GM08714 (cell line): ENCODE measurements around the gene ABCC3.

Experiments
- H3K4me3 ChIP-seq: fragments of 200-500 bp; sonication (Bioruptor generic); 2 replicates; pipeline ENCODE4 v1.5.1; 2014; ENCODE audit warnings: mild to moderate bottlenecking, low read length, inconsistent platforms
- ZNF274 ChIP-seq: IDR thresholded peaks from 2 replicates; pipeline ENCODE4 v1.6.1; 2012; ENCODE audit warnings: mild to moderate bottlenecking, low read depth, low read length

The ABCC3 gene

DNA sequence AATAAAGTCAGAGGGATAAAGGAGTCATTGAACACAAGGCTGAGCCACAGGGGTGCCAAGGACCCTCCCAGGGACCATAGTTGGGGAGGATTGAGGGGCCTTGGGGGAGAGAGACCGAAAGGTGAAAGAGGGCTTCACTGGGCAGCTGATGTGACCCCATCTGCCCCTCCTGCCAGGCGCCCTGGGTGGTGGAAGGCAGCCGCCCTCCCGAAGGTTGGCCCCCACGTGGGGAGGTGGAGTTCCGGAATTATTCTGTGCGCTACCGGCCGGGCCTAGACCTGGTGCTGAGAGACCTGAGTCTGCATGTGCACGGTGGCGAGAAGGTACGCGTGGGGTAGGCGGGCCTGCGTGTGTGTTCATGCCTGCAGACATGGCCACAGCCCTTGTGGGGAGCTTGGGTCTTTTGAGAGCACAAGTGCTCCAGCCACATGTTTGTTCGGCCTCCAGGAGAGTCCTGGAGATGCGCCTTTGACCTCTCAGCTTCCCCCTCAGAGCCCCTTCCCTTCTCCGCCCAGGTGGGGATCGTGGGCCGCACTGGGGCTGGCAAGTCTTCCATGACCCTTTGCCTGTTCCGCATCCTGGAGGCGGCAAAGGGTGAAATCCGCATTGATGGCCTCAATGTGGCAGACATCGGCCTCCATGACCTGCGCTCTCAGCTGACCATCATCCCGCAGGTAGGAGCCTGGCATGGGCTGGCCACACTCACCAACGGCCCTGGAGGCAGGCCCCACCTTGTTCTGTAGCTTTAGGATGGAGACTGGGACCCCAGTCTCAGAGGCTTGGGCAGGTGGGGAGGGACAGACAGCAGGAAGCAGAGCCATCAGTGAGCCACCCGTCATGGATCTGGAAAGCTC, 49.0 kb downstream of the ABCC3 start:
- no peak for TF ChIP-seq ZNF274
- no peak overlapping the region for H3K4me3 ChIP-seq

DNA sequence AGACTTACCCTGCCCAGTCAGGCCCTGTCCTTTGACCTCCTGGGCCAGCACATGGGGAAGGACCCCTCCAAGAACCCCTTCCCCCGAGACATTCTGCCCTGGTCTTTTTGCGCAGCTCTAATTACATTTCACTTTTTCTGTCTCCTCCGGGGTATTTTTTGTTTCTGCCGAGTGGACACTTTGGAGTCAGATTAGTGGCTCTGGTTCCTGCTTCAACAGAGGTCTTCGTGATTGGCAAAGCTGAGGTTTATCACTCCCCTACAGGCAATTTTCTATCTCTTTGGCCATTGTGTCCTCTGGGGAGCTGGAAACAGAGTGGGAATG, 49.6 kb downstream of the ABCC3 start:
- H3K4me3 ChIP-seq = no peak overlapping the region
- TF ChIP-seq ZNF274 = no peak

DNA sequence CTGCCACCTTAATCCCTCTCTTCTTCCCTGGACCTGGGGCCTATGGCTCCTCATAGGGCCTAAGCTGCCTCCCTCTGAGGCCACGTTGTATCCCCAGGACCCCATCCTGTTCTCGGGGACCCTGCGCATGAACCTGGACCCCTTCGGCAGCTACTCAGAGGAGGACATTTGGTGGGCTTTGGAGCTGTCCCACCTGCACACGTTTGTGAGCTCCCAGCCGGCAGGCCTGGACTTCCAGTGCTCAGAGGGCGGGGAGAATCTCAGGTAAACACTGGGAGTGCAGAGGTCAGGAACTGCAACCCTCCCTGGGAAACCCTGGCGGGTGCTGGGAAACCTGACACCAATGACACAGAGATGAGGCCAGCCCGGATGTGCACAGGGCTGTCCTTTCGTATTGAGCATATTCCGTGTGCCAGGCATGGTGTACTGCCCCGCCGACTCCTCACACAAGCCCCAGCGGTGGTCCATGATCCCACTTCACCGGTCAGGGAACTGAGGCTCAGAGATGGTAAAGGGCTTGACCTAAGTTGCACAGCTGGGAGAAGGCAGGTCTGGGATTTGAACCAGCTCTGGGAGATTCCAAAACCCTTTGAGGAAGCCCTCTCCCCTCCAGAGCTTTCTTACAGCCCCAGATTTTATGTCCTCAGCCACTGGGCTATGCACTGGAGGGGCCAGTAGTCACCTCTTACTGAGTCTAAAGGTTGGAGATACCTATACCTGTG, 50.1 kb downstream of the ABCC3 start:
- H3K4me3 ChIP-seq = no peak overlapping the region

DNA sequence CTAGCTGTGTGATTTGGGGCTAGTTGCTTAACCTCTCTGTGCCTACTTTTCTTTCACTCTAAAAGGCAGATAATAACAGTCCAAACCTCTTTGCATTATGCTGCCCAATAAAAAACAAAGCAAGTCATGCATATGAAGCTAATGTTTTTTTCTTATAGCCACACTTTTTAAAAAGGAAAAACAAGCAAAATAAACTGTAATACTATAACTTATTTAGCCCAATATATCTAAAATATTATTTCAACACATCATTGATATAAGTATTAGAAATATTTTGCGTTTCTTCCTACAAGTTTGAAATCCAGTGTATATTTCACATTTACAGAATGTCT, 50.6 kb downstream of the ABCC3 start:
- no peak overlapping the region for H3K4me3 ChIP-seq
- TF ChIP-seq ZNF274 = no peak

More for the DNA sequence above, 50.1 kb downstream of the ABCC3 start:
- no peak for TF ChIP-seq ZNF274

DNA sequence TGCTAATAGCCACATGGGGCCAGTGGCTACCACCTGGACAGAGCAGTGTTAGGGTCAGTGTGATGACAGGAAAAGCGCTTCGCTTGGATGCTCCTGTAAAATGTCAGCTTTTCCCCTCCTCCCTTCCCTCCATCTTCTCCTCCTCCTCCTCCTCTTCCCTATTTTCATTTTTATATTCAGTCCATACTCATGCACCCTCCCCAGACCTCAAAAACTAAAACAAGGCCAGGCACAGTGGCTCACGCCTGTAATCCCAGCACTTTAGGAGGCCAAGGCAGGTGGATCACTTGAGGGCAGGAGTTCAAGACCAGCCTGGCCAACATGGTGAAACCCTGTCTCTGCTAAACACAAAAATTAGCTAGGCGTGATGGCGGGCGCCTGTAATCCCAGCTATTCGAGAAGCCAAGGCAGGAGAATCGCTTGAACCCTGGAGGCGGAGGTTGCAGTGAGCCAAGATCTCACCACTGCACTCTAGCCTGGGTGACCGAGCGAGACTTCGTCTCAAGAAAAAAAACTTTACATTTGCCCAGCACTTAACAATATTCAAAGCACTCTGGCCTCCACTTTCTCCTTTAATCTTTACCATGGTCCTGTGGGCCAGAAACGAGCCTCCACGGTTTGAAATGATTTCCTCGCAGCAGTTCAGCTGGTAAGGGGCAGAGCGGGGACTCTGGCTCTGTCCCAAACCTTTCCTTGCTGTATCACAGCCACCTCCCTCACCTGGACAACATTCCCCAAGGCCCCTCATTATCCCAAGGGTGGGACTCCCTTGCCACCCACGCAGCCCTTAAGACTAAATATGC, 51.2 kb downstream of the ABCC3 start:
- no peak overlapping the region for H3K4me3 ChIP-seq
- no peak for TF ChIP-seq ZNF274

DNA sequence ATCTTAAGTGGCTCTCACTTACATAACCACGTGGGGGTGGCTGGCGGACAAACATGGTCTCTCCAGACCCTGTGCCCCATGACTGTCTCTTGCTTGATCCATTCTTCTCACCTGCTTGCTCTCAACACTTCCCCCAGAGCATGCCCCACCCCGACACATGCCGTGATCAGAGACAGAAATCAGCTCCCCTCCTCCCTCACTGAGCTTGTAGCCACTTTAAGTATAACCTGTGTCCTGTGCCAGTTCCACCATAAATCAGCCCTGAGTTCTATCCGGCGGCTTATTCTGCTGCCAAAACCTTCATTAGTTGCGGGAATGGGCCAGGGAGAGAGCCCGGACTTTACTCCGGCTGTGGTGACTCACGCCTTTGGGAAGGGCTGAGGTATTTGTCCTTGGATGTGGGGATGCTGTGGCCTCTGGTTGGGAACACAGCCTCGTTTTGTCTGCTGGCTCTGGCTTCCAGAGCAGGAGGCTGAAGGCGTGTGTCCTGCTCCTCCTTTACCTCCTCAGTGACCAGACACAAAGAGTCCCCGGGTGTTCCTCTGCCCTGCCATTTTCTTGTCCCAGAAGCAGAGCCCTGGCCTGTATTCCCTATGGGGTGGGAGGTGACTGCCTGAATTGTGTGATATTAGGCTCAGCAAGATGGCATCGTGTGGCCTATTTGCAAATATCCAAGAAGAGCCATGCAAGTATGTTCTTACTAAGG, 52.0 kb downstream of the ABCC3 start:
- H3K4me3 ChIP-seq = no peak overlapping the region
- TF ChIP-seq ZNF274 = no peak

DNA sequence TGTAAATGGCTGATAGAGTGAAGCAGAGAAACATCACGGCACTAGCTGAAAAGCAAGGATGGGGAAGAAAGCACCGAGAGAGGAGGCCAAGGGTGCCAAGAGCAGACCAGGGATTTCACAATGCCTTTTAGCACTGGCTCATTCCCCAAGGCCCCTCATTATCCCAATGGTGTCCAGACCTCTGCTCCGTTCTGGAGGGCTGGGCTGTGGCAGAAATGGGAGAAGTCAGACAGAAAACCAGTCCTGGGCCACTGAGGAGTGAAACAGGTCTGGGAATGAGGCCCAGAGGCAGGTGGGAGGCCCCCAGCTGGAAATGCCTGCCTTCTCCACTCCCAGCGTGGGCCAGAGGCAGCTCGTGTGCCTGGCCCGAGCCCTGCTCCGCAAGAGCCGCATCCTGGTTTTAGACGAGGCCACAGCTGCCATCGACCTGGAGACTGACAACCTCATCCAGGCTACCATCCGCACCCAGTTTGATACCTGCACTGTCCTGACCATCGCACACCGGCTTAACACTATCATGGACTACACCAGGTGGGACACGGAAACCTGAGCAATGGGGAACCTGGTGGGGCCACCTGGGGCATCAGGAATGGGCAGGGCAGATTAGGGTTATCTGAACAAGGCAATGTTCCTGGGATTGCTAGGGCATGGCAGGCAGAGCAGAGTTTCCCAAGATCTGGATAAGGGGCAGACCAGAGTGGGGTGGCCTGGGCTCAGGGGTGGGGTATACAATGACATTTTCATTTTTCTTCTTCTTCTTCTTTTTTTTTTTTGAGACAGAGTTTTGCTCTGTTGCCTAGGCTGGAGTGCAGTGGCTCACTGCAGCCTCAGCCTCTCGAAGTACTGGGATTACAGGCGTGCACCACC, 52.8 kb downstream of the ABCC3 start:
- H3K4me3 ChIP-seq = no peak overlapping the region
- no peak for TF ChIP-seq ZNF274

DNA sequence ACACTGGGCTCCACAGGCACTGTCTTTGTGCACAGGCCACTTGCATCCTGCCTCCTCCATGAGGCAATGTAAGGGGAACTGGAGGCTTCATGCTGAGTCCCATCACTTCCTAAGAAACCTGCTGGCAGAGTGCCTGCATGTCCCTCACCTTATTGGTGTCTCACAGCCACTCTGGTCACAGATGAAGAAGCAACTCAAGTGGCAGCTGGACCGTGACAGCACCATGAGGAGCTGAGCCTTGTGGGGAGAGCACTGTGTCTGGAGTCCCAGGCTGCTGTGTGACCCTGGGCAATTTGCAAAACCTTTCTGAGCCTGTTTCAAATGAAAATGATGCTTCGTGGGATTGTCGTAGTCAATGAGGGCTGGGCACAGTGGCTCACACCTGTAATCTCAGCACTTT, 53.6 kb downstream of the ABCC3 start:
- H3K4me3 ChIP-seq = no peak overlapping the region
- TF ChIP-seq ZNF274 = no peak

DNA sequence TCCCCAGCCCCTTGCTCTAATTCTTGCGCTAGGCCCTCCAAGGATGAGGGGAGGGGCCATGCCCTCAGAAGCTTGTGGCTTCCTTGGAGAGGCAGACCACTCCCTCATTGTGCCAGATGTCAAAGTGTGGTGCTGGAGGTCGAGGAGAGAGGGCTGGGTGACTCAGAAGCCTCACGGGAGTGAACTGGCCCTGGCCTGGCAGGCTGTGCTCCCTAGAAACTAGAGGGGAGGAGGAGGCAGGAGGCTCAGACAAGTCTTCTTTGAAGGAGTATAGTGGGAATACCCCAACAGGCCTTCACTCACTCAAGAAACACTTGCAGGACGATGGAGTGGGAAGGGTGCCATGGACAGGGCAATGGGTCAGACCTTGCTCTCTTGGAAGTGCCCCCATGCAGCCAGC, 54.6 kb downstream of the ABCC3 start:
- no peak for TF ChIP-seq ZNF274
- no peak overlapping the region for H3K4me3 ChIP-seq

DNA sequence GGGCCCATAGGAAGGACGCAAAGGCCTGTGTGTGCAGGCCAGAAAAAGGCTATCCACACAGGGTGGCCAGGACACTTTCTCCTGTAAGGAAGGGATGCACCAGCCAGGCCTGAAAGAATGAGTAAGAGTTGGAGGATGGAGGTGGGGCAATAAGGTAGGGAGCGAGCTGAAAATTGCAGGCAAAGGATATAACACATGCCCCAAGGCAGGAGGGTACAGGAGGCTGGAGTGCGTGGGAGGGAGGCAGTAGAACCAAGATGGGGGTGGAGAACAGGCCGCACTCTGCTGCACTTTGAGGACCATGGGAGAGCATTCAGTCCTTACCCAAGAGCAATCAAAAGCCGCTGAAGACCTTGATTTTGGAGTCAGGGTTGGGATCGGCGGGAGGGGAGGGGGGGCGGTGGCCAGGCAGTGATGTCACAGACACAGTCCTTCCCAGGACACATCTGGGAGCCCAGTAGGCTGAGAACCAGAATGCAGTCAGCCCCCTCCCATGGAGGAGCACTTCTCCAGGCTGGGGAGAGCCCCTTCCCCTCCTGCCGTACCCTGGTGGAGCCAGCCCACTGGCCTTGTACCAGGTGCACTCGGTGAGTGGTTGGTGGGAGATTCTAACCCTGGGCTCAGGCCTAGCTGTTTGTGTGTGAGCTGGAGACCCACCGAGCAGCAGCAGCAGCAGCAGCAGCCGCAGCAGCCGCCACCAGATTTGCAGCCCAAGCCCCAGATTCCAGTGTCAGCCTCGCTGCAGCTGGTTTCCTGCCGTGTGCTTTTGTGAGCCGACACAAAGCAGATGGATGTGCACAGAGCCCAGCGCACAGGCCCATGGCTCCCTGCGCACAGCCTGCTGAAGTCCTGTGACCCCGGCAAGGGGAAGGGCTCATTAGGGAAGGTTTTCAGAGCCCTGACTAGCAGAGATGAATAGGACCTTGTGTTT, 55.5 kb downstream of the ABCC3 start:
- no peak for TF ChIP-seq ZNF274
- no peak overlapping the region for H3K4me3 ChIP-seq

- no peak for TF ChIP-seq ZNF274
- H3K4me3 ChIP-seq = no peak overlapping the region
These were observed 56.3 kb downstream of the ABCC3 start for GRCh38 chr17:50690887-50691549.
